HEK293 (cell line): ENCODE measurements around the gene KPNA4.

ENCODE experiments used
- CTCF ChIP-seq: fragments of 450-650 bp; formaldehyde crosslinking; IDR thresholded peaks from 2 replicates; pipeline ENCODE4 v1.5.1; 2016; ENCODE audit warnings: missing biosample characterization, missing genetic modification characterization
- REPIN1 ChIP-seq: fragments of 450-650 bp; formaldehyde crosslinking; IDR thresholded peaks from 2 replicates; pipeline ENCODE4 v1.5.1; 2017; ENCODE audit warnings: missing biosample characterization, missing genetic modification characterization, low read depth
- REST ChIP-seq: fragments of 450-650 bp; formaldehyde crosslinking; IDR thresholded peaks from 2 replicates; pipeline ENCODE4 v1.5.1; 2016; ENCODE audit warnings: missing biosample characterization, missing genetic modification characterization
- ZBTB20 ChIP-seq: fragments of 450-650 bp; formaldehyde crosslinking; IDR thresholded peaks from 2 replicates; pipeline ENCODE4 v1.5.1; 2016; ENCODE audit warnings: missing biosample characterization, missing genetic modification characterization
- ZNF140 ChIP-seq: fragments of 450-650 bp; formaldehyde crosslinking; IDR thresholded peaks from 2 replicates; pipeline ENCODE4 v1.5.1; 2016; ENCODE audit warnings: missing biosample characterization, missing genetic modification characterization

GRCh38 chr3:160575589-160575988 lies 10.2 kb upstream of the KPNA4 start:
- TF ChIP-seq REST (tag by site-specific recombination) (no peak), CTCF (tag by site-specific recombination) (no peak), ZBTB20 (tag by site-specific recombination) (no peak), REPIN1 (no peak), ZNF140 (tag by site-specific recombination) (no peak)
